PC-3 (cell line): ENCODE data around the gene FOXN4. TPM values are rescaled to one million over a fixed set of nuclear protein-coding genes. Genes with fewer than 3 reads are reported as not detected.

ENCODE experiments used
- ATAC-seq: fragments of 200-7000 bp; cut with Tn5 transposase; 2 replicates; pipeline ENCODE4 v1.9.1; 2020; ENCODE audit warnings: mild to moderate bottlenecking, moderate library complexity
- BruUV-seq: library from RNA; stranded (reverse); fragments of 400-500 nt; replicated peaks from 2 replicates; lab custom pipeline; 2021; lab: Mats Ljungman, UMichigan
- CTCF ChIA-PET: fragments of 300-600 bp; sonication (Branson Sonifier 250); formaldehyde crosslinking; loops from one replicate; lab custom pipeline; 2022; ENCODE audit warnings: antibody characterized with exemption; lab: Charles Lee
- POLR2A ChIA-PET: fragments of 300-600 bp; sonication (Branson Sonifier 250); formaldehyde crosslinking; loops from one replicate; lab custom pipeline; 2022; ENCODE audit warnings: antibody characterized with exemption; ENCODE audit not compliant: unreplicated experiment; lab: Charles Lee
- DNase-seq: peaks from one replicate; pipeline ENCODE4 v3.0.0-alpha.2; 2015
- H2AFZ ChIP-seq: fragments of 300-600 bp; sonication (generic); 2 replicates; pipeline ENCODE4 v1.6.0; 2016; ENCODE audit warnings: antibody characterized with exemption, low read length
- H3F3A ChIP-seq: fragments of 300-600 bp; sonication (generic); one replicate; pipeline ENCODE4 v1.6.0; 2017; ENCODE audit warnings: antibody characterized with exemption, low read length, control low read depth, mild to moderate bottlenecking; ENCODE audit not compliant: unreplicated experiment
- H3K27ac ChIP-seq: fragments of 300-600 bp; sonication (generic); 2 replicates; pipeline ENCODE4 v1.5.1; 2016; ENCODE audit warnings: mild to moderate bottlenecking, low read length
- H3K27me3 ChIP-seq: fragments of 300-600 bp; sonication (generic); 2 replicates; pipeline ENCODE4 v1.6.1; 2016; ENCODE audit warnings: low read length, mixed read lengths
- H3K36me3 ChIP-seq: fragments of 300-600 bp; sonication (generic); 2 replicates; pipeline ENCODE4 v1.6.1; 2016; ENCODE audit warnings: low read depth, mixed run types, low read length, mixed read lengths
- H3K4me1 ChIP-seq: fragments of 300-600 bp; sonication (generic); 2 replicates; pipeline ENCODE4 v1.5.1; 2016; ENCODE audit warnings: low read length; ENCODE audit not compliant: insufficient read depth
- H3K4me2 ChIP-seq: fragments of 300-600 bp; sonication (generic); 2 replicates; pipeline ENCODE4 v1.6.0; 2016; ENCODE audit warnings: low read length
- H3K4me3 ChIP-seq: fragments of 300-600 bp; sonication (generic); 2 replicates; pipeline ENCODE4 v1.5.1; 2016; ENCODE audit warnings: mild to moderate bottlenecking, low read length, mixed read lengths
- H3K79me2 ChIP-seq: fragments of 300-600 bp; sonication (generic); 2 replicates; pipeline ENCODE4 v1.6.1; 2017; ENCODE audit warnings: low read length, mixed read lengths
- H3K9ac ChIP-seq: fragments of 300-600 bp; sonication (generic); 2 replicates; pipeline ENCODE4 v1.6.0; 2016; ENCODE audit warnings: mild to moderate bottlenecking, low read length
- H3K9me2 ChIP-seq: fragments of 300-600 bp; sonication (generic); replicated peaks from 2 replicates; pipeline ENCODE4 v1.6.1; 2016; ENCODE audit warnings: mixed run types, low read length, mixed read lengths
- H3K9me3 ChIP-seq: fragments of 300-600 bp; sonication (generic); 2 replicates; pipeline ENCODE4 v1.6.1; 2016; ENCODE audit warnings: low read length, mixed read lengths
- H4K20me1 ChIP-seq: fragments of 300-600 bp; sonication (generic); 2 replicates; pipeline ENCODE4 v1.6.1; 2016; ENCODE audit warnings: low read length, mixed read lengths
- EZH2 ChIP-seq: fragments of 300-600 bp; sonication (generic); IDR thresholded peaks from one replicate; pipeline ENCODE4 v1.6.1; 2017; ENCODE audit warnings: antibody characterized with exemption, mild to moderate bottlenecking, low read length; ENCODE audit not compliant: unreplicated experiment
- EZH2phosphoT487 ChIP-seq: fragments of 300-600 bp; sonication (generic); IDR thresholded peaks from 2 replicates; pipeline ENCODE4 v1.6.1; 2018; ENCODE audit warnings: mild to moderate bottlenecking, antibody characterized with exemption, low read length, borderline replicate concordance
- intact Hi-C: fragments of 100-400 bp; cut with micrococcal nuclease; formaldehyde crosslinking; loops from 2 replicates; pipeline ENCODE4 v1.9.0; 2023
- total RNA-seq: library from RNA; depleted of rRNA; stranded (reverse); fragments of >200 nt; gene quantifications from 2 replicates; pipeline ENCODE4 v1.2.3, GENCODE V29; 2014
- TF ChIP-seq, protein P1 (sequence below): fragments of 300-600 bp; sonication (generic); conservative IDR thresholded peaks from 2 replicates; pipeline ENCODE4 v1.5.1; 2017; ENCODE audit warnings: antibody characterized with exemption, low read depth, mild to moderate bottlenecking, low read length

FOXN4 gene
- total RNA-seq, 1 experiment from 2014 or later = not detected

DNA sequence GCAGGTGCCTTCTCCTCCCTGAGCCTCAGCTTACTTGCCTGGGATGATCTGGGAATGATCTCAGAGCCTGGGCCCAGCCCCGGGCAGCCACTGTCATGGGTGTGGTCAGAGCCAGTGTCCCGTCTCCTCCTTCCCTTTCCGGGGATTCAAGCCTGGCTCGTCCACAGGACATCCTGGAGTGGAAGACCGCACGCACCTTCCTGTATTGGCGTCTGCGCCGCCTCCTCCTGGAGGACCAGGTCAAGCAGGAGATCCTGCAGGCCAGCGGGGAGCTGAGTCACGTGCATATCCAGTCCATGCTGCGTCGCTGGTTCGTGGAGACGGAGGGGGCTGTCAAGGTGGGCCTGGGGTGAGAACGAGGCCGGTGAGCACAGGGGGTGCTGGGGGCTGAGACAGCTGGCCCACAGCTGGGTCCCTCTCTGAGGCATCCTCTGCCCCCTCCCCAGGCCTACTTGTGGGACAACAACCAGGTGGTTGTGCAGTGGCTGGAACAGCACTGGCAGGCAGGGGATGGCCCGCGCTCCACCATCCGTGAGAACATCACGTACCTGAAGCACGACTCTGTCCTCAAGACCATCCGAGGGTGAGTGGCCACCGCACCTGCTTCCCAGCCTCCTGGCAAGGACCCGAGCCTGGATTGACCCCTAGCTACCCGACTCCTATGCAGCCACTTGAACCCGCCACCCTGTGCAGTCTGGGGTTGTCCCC is 44.0 kb downstream of the FOXN4 start:
- H3K27me3 ChIP-seq = no peaks in the 10 kb centered on the region
- TF ChIP-seq EZH2 = no peak
- TF ChIP-seq EZH2phosphoT487 = no peak
- TF ChIP-seq, protein P1, sequence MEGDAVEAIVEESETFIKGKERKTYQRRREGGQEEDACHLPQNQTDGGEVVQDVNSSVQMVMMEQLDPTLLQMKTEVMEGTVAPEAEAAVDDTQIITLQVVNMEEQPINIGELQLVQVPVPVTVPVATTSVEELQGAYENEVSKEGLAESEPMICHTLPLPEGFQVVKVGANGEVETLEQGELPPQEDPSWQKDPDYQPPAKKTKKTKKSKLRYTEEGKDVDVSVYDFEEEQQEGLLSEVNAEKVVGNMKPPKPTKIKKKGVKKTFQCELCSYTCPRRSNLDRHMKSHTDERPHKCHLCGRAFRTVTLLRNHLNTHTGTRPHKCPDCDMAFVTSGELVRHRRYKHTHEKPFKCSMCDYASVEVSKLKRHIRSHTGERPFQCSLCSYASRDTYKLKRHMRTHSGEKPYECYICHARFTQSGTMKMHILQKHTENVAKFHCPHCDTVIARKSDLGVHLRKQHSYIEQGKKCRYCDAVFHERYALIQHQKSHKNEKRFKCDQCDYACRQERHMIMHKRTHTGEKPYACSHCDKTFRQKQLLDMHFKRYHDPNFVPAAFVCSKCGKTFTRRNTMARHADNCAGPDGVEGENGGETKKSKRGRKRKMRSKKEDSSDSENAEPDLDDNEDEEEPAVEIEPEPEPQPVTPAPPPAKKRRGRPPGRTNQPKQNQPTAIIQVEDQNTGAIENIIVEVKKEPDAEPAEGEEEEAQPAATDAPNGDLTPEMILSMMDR = no peak
- H3K4me2 ChIP-seq = no peak overlapping the region
- no peaks in the 10 kb centered on the region for H3K9me2 ChIP-seq
- no peak for DNase-seq
- ChIA-PET CTCF (no interaction called here), POLR2A (no interaction called here)
- H3K4me1 ChIP-seq = 0 out of 2 replicates have a peak, but pooled peaks cover 3% of the 10 kb centered on the region
- no peaks in the 10 kb centered on the region for H3K79me2 ChIP-seq
- BruUV-seq = no TSS peak
- H3K4me3 ChIP-seq = no peak overlapping the region
- H4K20me1 ChIP-seq = no peaks in the 10 kb centered on the region
- no peak overlapping the region for H3K27ac ChIP-seq
- intact Hi-C loops = loop anchor here (1.0 kb wide), 1 partner anchor 120 kb away; no protein-coding TSS in a partner anchor
- H3K9me3 ChIP-seq = no peaks in the 10 kb centered on the region
- no peaks in the 10 kb centered on the region for H3F3A ChIP-seq
- no peak for ATAC-seq
- H2AFZ ChIP-seq = no peak overlapping the region
- no peak overlapping the region for H3K9ac ChIP-seq
- no peaks in the 10 kb centered on the region; the same call in 1 of the 2 replicates for H3K36me3 ChIP-seq

DNA sequence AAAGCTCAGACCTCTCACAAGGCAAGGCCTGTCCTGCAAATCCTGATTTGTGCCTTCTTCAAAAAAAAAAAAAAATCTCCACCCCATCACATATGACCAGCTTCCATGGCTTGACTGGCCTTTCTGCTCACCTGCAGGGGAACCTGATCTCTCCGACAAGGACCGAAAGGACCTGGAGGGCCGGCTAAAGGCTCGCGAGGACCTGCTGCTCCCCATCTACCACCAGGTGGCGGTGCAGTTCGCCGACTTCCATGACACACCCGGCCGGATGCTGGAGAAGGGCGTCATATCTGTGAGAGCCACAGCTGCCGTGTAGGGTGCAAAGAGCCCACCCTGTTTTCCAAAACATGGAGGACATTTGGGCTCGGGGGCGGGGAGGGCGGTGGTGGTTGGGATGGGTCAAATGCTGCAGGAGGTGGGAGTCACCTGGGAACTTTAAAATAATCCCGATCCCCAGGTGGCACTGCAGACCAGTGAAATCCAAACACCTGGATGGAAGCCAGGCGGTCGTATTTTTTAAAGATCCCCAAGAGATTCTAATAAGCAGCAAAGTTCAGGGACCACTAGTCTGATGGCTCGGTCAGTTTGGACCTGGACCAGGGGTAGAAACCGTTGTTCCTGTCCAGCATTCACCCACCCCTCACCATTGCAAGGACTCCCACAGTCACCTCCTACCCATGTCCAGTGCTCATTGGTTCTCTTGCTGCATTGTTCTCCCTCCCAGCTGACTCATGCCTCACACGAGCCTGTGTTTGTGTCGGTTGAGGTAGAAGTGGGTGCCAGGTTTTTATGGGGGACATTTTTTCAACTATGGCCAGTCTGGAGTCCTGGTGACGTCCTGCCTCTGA is 44.8 kb downstream of the FOXN4 start:
- POLR2A ChIA-PET = no interaction called here
- TF ChIP-seq, protein P1 = peak; percentile 98
- TF ChIP-seq EZH2phosphoT487 (no peak), EZH2 (no peak)
- CTCF ChIA-PET = interaction anchor here (0.6 to 1.3 kb wide), 5 partner anchors 18 to 129 kb away, joined by 3 to 20 read pairs (median 3); no protein-coding TSS in a partner anchor
- Histone ChIP-seq H3K9ac (no peak overlapping the region), H2AFZ (peak overlapping the region; percentile 66), H3K9me3 (no peaks in the 10 kb centered on the region), H3K27me3 (no peaks in the 10 kb centered on the region), H4K20me1 (no peaks in the 10 kb centered on the region), H3K4me3 (no peak overlapping the region), H3K4me1 (0 out of 2 replicates have a peak, but pooled peaks cover 3% of the 10 kb centered on the region), H3F3A (no peaks in the 10 kb centered on the region), H3K27ac (no peak overlapping the region), H3K36me3 (no peaks in the 10 kb centered on the region; the same call in 1 of the 2 replicates), H3K9me2 (no peaks in the 10 kb centered on the region), H3K4me2 (peak overlapping the region; percentile 51), H3K79me2 (no peaks in the 10 kb centered on the region)
- DNase-seq = peak; percentile 87
- intact Hi-C loops = loop anchor here (1.0 kb wide), 1 partner anchor 121 kb away; no protein-coding TSS in a partner anchor
- no TSS peak for BruUV-seq
- peak; percentile 98 for ATAC-seq
